ENCODE measurements around the gene PCDHA6.
"Not testable (repeated sequence)": the region's sequence is repeated elsewhere in the genome, so short reads cannot be mapped to it uniquely, and the experiment has no call there.

PCDHA6 gene

GRCh38 chr5:140862441-140863295 lies 34.9 kb downstream of the PCDHA6 start:
- DNase-seq (ENCODE audit: low read depth), result no peak

GRCh38 chr5:140868721-140869554 lies 41.2 kb downstream of the PCDHA6 start, which contains the start of gene PCDHA11:
Gene PCDHA11, plus strand, starts transcription at chr5:140868957. Its CDS starts 147 bp downstream, at chr5:140869104.
- no peak for DNase-seq (ENCODE audit: low read depth)

GRCh38 chr5:140869555-140869886 lies 41.8 kb downstream of the PCDHA6 start:
- no peak for DNase-seq (ENCODE audit: low read depth)

GRCh38 chr5:140870221-140871201 lies 42.8 kb downstream of the PCDHA6 start:
- no peak for DNase-seq (ENCODE audit: low read depth)

- DNase-seq (ENCODE audit: low read depth), result no peak
Measured at GRCh38 chr5:140875085-140876065, 47.6 kb downstream of the PCDHA6 start, which contains the start of gene PCDHA12. Gene PCDHA12, plus strand, starts transcription at chr5:140875308. Its CDS starts 165 bp downstream, at chr5:140875473.

- DNase-seq (ENCODE audit: low read depth), result not testable (repeated sequence)
Measured at GRCh38 chr5:140876541-140877261, 48.9 kb downstream of the PCDHA6 start.

- no peak for DNase-seq (ENCODE audit: low read depth)
Measured at GRCh38 chr5:140877262-140877581, 49.5 kb downstream of the PCDHA6 start.
